NCI-H2196 treated with DMSO at 0.1 percent for 48 hours (cell line): ENCODE measurements around the gene LUC7L3.
"Not testable (repeated sequence)": the region's sequence is repeated elsewhere in the genome, so short reads cannot be mapped to it uniquely, and the experiment has no call there.

ENCODE experiments used
- DNase-seq: peaks from one replicate; lab custom pipeline; 2025; ENCODE audit not compliant: unreplicated experiment; lab: John Stamatoyannopoulos, UW

Gene LUC7L3

DNA sequence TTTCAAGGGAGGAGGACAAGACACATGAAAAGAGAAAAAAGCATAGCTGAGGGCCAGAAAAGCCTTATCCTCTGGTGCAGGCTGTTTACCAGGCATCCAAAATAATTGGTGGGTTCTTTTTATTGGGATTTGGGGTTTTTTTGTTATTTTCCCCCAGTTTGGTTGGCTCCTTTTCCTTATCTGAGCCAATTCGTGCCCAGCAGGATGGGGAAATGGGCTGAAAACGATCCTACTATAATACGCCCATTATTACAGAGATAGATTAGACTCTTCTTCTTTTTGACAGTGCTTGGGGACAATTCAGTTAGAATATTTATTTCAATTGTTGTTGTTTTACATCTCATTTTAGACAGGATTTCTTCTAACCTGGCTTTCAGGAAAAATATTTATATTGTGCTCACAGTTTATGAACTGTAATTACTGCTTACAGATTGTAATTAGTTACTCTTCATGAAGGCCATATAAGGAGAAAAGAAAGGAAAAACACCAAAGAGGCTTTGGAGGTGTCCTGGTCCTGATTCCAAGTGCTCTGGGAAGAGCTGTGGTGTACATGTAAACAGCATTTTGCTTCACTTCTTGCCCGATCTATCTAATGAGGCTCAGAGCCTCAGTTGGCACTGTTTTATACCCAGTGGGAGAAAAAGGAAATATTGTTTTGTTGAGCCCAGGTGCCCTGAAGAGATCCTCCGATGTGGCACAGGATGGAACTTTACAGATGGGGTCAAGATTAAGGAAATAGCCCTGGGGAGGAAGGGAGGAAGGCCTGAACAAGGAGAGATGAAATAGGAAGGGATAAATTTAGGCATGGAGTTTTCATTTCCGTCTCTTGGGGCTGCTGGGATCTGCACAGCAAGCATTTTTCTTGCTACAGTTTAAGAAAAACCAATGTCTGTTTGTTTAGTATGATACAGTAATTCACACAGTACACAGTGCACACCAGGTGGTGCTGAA, 11.1 kb upstream of the LUC7L3 start:
- no peak for DNase-seq

DNA sequence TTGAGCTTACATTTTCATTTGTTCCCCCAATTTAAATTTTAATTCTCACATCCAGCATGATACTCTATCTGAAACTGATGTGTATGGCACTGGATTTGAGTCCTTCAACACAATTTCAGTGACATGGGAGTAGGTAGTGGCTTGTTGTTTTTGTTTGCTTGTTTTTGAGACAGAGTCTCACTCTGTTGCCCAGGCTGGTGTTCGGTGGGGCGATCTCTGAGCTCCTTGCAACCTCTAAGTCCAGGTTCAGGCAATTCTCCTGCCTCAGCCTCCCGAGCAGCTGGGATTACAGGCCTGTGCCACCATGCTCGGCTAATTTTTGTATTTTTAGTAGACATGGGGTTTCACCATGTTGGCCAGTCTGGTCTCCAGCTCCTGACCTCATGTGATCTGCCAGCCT, 10.3 kb upstream of the LUC7L3 start:
- DNase-seq, result not testable (repeated sequence)

DNA sequence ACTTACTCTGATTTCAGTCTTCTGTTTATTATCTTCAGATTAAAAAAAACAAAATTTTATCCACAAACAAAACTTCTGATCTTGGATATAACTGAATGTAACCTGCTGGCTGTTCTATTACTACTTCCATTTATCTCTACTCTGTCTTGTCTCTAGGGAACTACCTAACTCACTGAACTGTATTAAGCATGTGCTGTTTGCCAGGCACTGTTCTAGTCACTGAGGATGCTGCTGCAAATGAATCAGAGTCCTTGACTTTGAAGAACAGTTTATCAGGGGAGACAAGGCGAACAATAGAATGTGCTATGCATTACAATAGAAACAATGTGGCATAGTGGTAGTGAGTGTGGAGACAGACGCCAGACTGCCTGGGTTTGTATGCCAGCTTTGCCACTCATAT, 9.4 kb upstream of the LUC7L3 start:
- no peak for DNase-seq

GRCh38 chr17:50710650-50711049, 8.8 kb upstream of the LUC7L3 start:
- DNase-seq, result no peak

- DNase-seq, result no peak
Measured at GRCh38 chr17:50712641-50713040, 6.8 kb upstream of the LUC7L3 start.

DNA sequence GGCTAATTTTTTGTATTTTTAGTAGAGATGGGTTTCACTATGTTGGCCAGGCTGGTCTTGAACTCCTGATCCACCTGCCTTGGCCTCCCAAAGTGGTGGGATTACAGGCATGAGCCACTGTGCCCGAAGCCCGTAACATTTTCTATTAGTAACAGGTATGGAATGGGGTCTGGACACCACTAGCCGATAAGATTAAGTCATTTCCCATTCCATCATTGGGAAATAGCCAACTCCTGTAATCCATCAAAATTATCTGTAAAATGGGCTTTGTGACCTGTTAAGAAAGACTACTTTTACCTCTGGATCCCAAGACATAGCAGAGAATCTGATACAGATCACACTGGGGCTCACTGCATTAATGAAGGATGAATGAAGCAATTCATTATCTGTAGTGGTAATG, 3.9 kb upstream of the LUC7L3 start:
- DNase-seq, result no peak

GRCh38 chr17:50719924-50720794, 756 bp downstream of the LUC7L3 start:
- no peak for DNase-seq

DNA sequence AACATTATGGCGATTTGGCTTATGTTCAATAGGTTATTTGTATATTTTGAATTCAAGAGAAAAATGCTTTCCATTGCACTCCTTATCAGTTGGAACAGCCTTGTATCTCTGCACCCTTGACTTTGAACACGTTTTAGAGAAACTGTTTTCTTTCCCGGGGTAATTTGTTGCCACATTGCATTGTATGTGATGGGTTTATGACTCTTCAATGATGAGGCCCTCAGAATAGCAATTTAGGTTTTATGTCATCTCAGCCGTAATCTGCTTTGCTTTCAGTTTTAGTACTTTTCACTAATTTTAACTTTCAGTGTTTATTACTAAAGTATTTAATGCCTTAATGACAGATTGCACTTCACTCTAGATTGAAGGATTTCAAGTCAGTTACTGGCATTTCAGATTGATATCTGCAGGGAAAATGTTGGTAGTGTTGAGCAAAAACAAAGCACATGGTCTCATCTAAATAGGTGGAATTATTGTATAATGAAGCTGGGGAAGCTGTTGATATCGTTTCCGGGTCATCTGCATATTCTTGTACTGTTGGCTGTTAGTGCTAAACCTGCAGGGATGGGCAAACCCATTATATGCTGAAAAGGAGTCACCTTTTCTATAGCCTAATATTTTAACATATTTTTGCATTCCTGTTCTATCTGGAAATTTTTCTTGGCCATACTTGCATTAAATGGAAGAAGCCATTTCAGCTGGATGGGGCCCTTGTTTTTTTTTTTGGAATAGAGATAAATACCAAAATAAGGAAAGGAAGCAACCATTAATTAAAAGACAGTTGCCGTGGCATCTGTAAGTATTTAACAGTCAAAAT, 2.0 kb downstream of the LUC7L3 start:
- DNase-seq, result no peak

- no peak for DNase-seq
Measured at GRCh38 chr17:50722746-50723145, 3.3 kb downstream of the LUC7L3 start.

- DNase-seq, result not testable (repeated sequence)
Measured at GRCh38 chr17:50724622-50725021, 5.2 kb downstream of the LUC7L3 start.

DNA sequence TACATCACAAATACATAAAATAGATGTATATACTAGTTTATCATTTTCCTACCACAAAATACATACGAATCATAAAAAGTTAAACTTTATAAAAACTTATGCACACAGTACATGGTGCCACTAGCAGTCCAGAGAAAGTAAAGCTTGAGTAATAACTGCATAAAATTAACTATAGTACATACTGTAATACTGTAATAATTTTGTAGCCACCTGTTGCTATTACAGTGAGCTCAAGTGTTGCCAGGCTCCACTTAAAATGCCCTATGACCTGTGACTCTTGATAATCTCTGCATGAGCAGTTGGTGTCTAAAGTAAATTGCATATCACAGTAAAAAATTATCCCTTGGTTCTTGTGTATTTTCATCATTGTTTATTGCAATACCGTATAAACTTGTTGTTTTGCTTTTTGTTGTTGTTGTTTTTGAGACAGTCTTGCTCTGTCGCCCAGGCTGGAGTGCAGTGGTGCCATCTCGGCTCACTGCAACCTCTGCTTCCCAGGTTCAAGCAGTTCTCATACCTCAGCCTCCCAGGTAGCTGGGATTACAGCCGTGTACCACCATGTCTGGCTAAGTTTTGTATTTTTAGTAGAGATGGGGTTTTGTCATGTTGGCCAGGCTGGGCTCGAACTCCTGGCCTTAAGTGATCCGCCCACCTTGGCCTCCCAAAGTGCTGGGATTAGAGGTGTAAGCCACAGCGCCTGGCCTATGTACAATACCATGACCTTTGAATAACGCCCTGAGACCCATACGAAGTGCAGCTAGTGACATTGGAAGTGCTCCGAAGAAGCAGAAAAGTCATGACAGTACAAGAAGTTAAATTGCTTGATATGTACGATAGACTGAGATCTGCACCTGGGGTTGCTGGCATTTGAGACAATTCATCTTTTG, 6.6 kb downstream of the LUC7L3 start:
- DNase-seq, result no peak

DNA sequence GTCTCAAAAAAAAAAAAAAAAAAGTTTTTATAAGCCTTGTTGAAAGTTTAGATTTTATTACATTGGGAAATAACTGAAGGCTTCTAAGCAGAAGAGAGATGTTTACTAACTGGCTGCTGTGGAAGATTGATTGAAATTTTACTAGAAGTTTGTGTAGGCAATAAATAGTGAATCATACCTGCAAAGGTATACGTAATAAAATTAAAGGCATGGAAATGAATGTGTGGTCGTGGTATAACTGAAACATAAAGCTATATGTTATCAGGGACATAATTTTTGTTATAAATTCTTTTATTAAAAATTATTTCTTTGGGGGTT, 8.7 kb downstream of the LUC7L3 start:
- DNase-seq, result no peak

- no peak for DNase-seq
Measured at GRCh38 chr17:50728881-50729765, 9.7 kb downstream of the LUC7L3 start.

- DNase-seq, result no peak
Measured at GRCh38 chr17:50731575-50732460, 12.4 kb downstream of the LUC7L3 start.

DNA sequence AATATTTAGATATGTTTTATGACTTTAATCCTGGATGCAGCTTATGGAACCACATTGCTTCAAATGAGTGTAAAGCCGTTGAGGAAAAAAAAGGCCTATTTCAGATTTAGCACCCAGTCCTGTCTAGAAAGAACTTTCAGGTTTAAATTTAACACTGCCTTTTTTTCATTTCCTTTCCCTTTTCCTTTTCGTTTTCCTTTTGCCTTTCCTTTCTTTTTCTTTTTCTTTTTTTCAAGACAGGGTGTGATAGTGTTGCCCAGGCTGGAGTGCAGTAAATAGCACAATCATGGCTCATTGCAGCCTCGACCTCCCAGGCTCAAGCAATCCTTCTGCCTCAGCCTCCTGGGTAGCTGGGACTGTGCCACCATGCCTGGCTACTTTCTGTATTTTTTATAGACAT, 15.9 kb downstream of the LUC7L3 start:
- DNase-seq, result no peak

- DNase-seq, result no peak
Measured at GRCh38 chr17:50737118-50737698, 17.8 kb downstream of the LUC7L3 start.

DNA sequence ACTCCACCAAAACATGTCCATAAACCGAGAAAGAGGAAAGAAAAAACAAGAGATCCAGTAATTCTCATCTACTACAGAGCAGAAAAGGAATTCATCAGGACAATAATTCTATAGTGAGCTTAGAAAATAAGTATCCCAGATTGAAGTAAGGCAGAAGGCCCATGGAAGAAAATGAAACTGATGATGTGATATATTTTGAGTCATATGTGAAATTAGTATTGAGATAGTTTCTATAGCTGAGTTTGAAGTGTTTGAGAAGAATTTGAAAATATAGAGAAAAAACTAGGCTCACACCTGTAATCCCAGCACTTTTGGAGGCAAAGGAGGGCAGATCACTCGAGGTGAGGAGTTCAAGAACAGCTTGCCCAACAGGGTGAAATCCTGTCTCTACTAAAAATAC, 19.7 kb downstream of the LUC7L3 start:
- DNase-seq, result no peak

GRCh38 chr17:50745631-50746030, 26.2 kb downstream of the LUC7L3 start:
- DNase-seq, result no peak
